ENCODE results near the gene EHF.

EHF gene

DNA sequence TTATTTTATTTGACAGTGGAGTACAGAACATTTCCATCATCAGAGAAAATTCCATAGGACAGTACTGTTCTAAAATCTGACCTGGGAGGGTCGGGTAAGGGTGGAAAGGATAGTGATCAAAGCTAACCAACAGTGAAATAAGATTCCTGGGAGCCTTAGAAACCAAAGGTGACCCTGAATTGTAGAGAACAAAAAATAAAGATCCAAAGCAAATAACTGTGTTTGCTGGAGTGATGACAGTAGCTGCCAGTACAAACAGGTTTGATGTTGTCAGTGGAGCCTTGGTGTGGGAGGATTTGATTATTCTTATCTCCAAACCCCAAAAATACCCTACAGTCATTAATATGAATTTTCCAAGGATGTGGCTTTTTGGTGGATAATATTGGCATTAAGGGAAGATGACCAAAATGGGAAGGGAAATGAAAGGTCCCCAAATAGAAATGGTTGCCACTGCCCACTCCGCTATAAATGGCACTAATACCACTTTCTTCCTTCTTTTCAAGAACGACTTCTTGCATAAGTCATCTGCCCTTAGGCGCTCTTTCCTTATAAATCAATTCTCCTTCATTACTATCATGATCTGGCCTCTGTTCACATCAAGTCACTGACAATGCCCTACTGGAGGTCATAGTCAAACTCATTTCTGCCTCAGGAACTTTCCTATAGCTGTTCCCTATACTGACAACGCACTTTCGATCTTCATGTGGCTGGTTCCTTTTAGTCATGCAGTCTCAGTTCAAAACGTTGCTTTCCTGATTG lies 44.4 kb downstream of the EHF start:
- Histone ChIP-seq H3K36me3 (ENCODE audit: control insufficient read depth in 2 of 2, insufficient read depth in 1 of 2, low read length in 2 of 2) (no peaks in the 10 kb centered on the region), H3K4me1 (ENCODE audit: control insufficient read depth, insufficient read depth, low read length) (no peaks in the 10 kb centered on the region), H3K9me3 (ENCODE audit: control insufficient read depth, insufficient read depth, low read depth, low read length) (no peaks in the 10 kb centered on the region), H3K27ac (ENCODE audit: extremely low read depth, low read depth, low read length) (no peak overlapping the region), H3K4me3 (ENCODE audit: low read depth, low read length) (no peak overlapping the region)
- ChIA-PET CTCF (interaction anchor here (0.6 kb wide), 1 partner anchor 499 kb away, joined by 4 read pairs; no protein-coding TSS in a partner anchor), POLR2A (no interaction called here)
- TF ChIP-seq ZNF629 (tag by site-specific recombination; IDR thresholded peaks at IDR 0.05) (no peak), BCL11B (tag by site-specific recombination; IDR thresholded peaks at IDR 0.05; ENCODE audit: low read depth) (no peak), ZNF202 (tag by site-specific recombination; IDR thresholded peaks at IDR 0.05; ENCODE audit: borderline replicate concordance) (no peak), ZNF792 (tag by site-specific recombination; IDR thresholded peaks at IDR 0.05) (no peak), MEIS1 (CRISPR knock-in tag; IDR thresholded peaks at IDR 0.05; ENCODE audit: borderline replicate concordance) (no peak), BCL11A (tag by site-specific recombination; IDR thresholded peaks at IDR 0.05; ENCODE audit: low read depth) (no peak), ZNF221 (tag by site-specific recombination; IDR thresholded peaks at IDR 0.05; ENCODE audit: borderline replicate concordance) (no peak)
- TF ChIP-seq, protein P1, sequence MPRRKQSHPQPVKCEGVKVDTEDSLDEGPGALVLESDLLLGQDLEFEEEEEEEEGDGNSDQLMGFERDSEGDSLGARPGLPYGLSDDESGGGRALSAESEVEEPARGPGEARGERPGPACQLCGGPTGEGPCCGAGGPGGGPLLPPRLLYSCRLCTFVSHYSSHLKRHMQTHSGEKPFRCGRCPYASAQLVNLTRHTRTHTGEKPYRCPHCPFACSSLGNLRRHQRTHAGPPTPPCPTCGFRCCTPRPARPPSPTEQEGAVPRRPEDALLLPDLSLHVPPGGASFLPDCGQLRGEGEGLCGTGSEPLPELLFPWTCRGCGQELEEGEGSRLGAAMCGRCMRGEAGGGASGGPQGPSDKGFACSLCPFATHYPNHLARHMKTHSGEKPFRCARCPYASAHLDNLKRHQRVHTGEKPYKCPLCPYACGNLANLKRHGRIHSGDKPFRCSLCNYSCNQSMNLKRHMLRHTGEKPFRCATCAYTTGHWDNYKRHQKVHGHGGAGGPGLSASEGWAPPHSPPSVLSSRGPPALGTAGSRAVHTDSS (tag by site-specific recombination; IDR thresholded peaks at IDR 0.05) = no peak
- TF ChIP-seq, protein P2, sequence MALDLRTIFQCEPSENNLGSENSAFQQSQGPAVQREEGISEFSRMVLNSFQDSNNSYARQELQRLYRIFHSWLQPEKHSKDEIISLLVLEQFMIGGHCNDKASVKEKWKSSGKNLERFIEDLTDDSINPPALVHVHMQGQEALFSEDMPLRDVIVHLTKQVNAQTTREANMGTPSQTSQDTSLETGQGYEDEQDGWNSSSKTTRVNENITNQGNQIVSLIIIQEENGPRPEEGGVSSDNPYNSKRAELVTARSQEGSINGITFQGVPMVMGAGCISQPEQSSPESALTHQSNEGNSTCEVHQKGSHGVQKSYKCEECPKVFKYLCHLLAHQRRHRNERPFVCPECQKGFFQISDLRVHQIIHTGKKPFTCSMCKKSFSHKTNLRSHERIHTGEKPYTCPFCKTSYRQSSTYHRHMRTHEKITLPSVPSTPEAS (tag by site-specific recombination; IDR thresholded peaks at IDR 0.05) = no peak

DNA sequence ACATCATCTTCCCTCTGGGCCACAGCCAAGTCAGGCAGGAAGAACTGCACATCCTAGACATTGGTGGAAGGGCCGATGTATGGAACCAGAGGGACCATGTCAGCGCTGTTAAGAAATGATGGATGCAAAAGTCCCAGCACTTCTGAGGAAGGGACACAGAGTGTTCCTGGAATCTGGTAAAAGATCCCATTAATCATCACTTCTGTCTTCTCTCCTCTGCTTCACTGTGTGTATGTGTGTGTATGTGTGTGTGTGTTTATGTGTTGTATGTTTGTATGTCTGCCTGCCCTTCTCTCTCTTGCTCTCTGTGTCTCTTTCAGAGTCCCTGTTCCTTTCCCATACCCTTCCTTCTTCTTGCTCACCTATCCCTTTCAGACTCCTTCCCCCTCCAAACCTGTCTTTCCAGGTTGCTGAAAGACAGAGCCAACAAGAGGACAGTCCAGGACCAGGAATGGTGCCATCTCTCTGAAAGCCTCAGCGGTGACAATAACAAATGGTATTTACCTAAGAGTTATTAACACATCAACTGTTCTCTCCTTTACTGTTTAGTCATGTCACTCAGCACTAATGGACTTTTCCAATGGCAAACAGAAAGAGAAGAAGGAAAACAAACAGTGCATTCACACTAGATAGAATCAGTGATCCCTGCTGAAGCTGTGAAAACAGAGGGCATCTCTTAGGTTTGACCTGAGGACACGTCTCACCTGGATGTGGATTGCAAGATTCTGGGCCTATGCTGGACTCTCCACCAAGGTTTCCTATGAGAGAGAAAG lies 47.1 kb downstream of the EHF start:
- H3K36me3 ChIP-seq (ENCODE audit: control insufficient read depth in 2 of 2, insufficient read depth in 1 of 2, low read length in 2 of 2) = no peaks in the 10 kb centered on the region
- no peaks in the 10 kb centered on the region for H3K9me3 ChIP-seq (ENCODE audit: control insufficient read depth, insufficient read depth, low read depth, low read length)
- H3K27ac ChIP-seq (ENCODE audit: extremely low read depth, low read depth, low read length) = no peak overlapping the region
- CTCF ChIA-PET = no interaction called here
- no peak overlapping the region for H3K4me3 ChIP-seq (ENCODE audit: low read depth, low read length)
- TF ChIP-seq SCRT2 (tag by site-specific recombination; IDR thresholded peaks at IDR 0.05) = no peak
- no peak for TF ChIP-seq ZNF623 (tag by site-specific recombination; IDR thresholded peaks at IDR 0.05)
- TF ChIP-seq, protein P3, sequence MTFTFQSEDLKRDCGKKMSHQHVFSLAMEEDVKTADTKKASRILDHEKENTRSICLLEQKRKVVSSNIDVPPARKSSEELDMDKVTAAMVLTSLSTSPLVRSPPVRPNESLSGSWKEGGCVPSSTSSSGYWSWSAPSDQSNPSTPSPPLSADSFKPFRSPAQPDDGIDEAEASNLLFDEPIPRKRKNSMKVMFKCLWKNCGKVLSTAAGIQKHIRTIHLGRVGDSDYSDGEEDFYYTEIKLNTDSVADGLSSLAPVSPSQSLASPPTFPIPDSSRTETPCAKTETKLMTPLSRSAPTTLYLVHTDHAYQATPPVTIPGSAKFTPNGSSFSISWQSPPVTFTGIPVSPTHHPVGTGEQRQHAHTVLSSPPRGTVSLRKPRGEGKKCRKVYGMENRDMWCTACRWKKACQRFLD (tag by site-specific recombination; IDR thresholded peaks at IDR 0.05) = no peak
- no peak for TF ChIP-seq SCRT1 (tag by site-specific recombination; IDR thresholded peaks at IDR 0.05; ENCODE audit: borderline replicate concordance)
- no peak for TF ChIP-seq ZNF660 (tag by site-specific recombination; IDR thresholded peaks at IDR 0.05)
- no peak for TF ChIP-seq ZNF76 (tag by site-specific recombination; IDR thresholded peaks at IDR 0.05; ENCODE audit: borderline replicate concordance, low read depth)
- no peak for TF ChIP-seq ZEB2 (tag by site-specific recombination; IDR thresholded peaks at IDR 0.05)
- TF ChIP-seq ZNF394 (tag by site-specific recombination; IDR thresholded peaks at IDR 0.05; ENCODE audit: borderline replicate concordance) = no peak
- TF ChIP-seq ZSCAN16 (tag by site-specific recombination; IDR thresholded peaks at IDR 0.05) = no peak
- TF ChIP-seq ZBTB1 (tag by site-specific recombination; IDR thresholded peaks at IDR 0.05) = no peak
- TF ChIP-seq ZIC2 (tag by site-specific recombination; IDR thresholded peaks at IDR 0.05) = no peak
- no peak for TF ChIP-seq ZNF785 (tag by site-specific recombination; IDR thresholded peaks at IDR 0.05)
- TF ChIP-seq ZBTB21 (tag by site-specific recombination; IDR thresholded peaks at IDR 0.05) = no peak
- POLR2A ChIA-PET = no interaction called here
- H3K4me1 ChIP-seq (ENCODE audit: control insufficient read depth, insufficient read depth, low read length) = no peaks in the 10 kb centered on the region
